ENCODE data around the gene MYO10.

Gene MYO10

DNA sequence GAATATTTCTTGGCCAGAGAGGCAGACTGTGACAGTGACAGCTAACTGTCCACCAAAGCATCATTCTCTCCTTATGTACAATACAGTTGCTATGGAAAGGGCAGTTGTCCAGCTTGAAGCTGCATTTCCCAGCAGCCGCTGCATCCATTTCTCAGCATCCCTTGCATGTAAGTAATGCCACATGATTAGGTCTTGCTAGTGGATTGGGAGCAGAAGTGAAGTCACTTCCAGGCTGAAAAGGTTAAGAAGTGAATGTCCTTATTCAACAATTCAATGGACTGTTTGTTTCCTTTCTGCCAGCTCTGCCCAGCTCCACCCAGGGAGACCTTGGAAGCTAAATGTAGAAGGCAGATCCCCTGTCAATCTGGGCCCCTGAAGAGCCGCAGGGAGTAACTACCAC lies 293.2 kb downstream of the MYO10 start:
- Histone ChIP-seq H3K79me2 (ENCODE audit: insufficient read depth, low read depth) (no peaks in the 10 kb centered on the region), H4K20me1 (ENCODE audit: insufficient read depth) (no peaks in the 10 kb centered on the region), H3K27me3 (ENCODE audit: insufficient read depth, low read depth) (no peaks in the 10 kb centered on the region), H3K4me2 (no peak overlapping the region), H2AFZ (ENCODE audit: low read depth) (no peak overlapping the region), H3K4me3 (IDR thresholded peaks at IDR 0.05; ENCODE audit: insufficient read depth, low read depth, low read length) (no peak overlapping the region), H3K36me3 (ENCODE audit: insufficient read depth) (no peaks in the 10 kb centered on the region), H3K27ac (no peak overlapping the region), H3K4me1 (ENCODE audit: low read depth, poor library complexity, severe bottlenecking) (no peaks in the 10 kb centered on the region), H3K9ac (no peak overlapping the region)
- TF ChIP-seq CTCF (conservative IDR thresholded peaks at IDR 0.05; ENCODE audit: low read depth, low read length) = no peak

DNA sequence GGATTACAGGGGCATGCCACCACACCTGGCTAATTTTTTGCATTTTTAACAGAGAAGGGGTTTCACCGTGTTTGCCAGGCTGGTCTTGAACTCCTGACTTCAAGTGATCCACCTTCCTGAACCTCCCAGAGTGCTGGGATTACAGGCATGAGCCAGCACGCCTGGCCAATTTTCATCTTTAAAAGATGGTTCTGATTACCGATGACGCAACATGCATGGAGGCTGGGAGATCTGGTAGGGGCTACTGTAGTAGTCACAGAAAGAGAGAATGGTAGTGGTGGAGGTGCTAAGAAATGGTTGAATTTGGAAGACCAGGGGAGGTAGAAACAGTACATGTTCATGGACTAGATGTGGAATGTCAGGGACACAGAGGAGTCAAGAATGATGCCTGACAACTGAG lies 296.9 kb downstream of the MYO10 start:
- Histone ChIP-seq H3K4me2 (no peak overlapping the region), H3K4me1 (ENCODE audit: low read depth, poor library complexity, severe bottlenecking) (no peaks in the 10 kb centered on the region), H3K79me2 (ENCODE audit: insufficient read depth, low read depth) (no peaks in the 10 kb centered on the region), H3K4me3 (IDR thresholded peaks at IDR 0.05; ENCODE audit: insufficient read depth, low read depth, low read length) (no peak overlapping the region), H3K27ac (no peak overlapping the region), H4K20me1 (ENCODE audit: insufficient read depth) (no peaks in the 10 kb centered on the region), H3K36me3 (ENCODE audit: insufficient read depth) (no peaks in the 10 kb centered on the region), H2AFZ (ENCODE audit: low read depth) (no peak overlapping the region), H3K9ac (no peak overlapping the region), H3K27me3 (ENCODE audit: insufficient read depth, low read depth) (no peaks in the 10 kb centered on the region)
- no peak for TF ChIP-seq CTCF (conservative IDR thresholded peaks at IDR 0.05; ENCODE audit: low read depth, low read length)

GRCh38 chr5:16628376-16628775 lies 307.7 kb downstream of the MYO10 start:
- H3K79me2 ChIP-seq (ENCODE audit: insufficient read depth, low read depth) = no peaks in the 10 kb centered on the region
- H3K4me3 ChIP-seq (IDR thresholded peaks at IDR 0.05; ENCODE audit: insufficient read depth, low read depth, low read length) = no peak overlapping the region
- no peak overlapping the region for H3K4me2 ChIP-seq
- H2AFZ ChIP-seq (ENCODE audit: low read depth) = no peak overlapping the region
- H3K36me3 ChIP-seq (ENCODE audit: insufficient read depth) = no peaks in the 10 kb centered on the region
- H3K27me3 ChIP-seq (ENCODE audit: insufficient read depth, low read depth) = no peaks in the 10 kb centered on the region
- no peaks in the 10 kb centered on the region for H4K20me1 ChIP-seq (ENCODE audit: insufficient read depth)
- no peak for TF ChIP-seq CTCF (conservative IDR thresholded peaks at IDR 0.05; ENCODE audit: low read depth, low read length)
- no peak overlapping the region for H3K27ac ChIP-seq
- no peak overlapping the region for H3K9ac ChIP-seq
- peaks cover 29% of the 10 kb centered on the region for H3K4me1 ChIP-seq (ENCODE audit: low read depth, poor library complexity, severe bottlenecking)

DNA sequence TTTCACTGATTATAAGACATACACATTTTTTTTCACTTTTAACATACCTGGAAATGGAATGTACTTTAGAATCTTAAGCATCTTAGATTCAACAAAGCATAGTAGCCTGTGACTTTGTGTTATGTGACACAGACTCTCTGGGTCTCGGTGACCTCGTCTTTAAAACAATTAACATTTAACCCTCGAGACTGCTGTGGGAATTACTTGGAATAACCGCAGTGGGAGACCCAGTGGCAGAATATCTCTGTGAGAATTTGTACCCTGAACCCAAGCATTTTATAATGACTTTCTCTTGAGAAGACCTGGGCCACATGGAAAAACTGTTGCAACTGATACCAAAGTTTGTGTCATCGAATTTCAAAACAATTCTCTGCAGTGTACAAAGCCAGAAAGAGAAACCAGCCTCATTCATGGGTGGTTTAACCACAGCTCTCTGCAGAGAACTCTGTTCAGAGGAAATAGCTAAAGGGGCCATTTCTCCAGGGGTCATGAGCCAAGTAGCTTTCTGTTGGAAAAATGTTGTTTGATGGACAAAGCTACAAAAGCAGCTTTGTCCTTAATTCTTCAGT lies 309.3 kb downstream of the MYO10 start:
- Histone ChIP-seq H2AFZ (ENCODE audit: low read depth) (no peak overlapping the region), H3K79me2 (ENCODE audit: insufficient read depth, low read depth) (no peaks in the 10 kb centered on the region), H3K4me1 (ENCODE audit: low read depth, poor library complexity, severe bottlenecking) (peaks cover 29% of the 10 kb centered on the region), H4K20me1 (ENCODE audit: insufficient read depth) (no peaks in the 10 kb centered on the region), H3K4me2 (peak overlapping the region; percentile 61), H3K27me3 (ENCODE audit: insufficient read depth, low read depth) (no peaks in the 10 kb centered on the region), H3K9ac (no peak overlapping the region), H3K27ac (peak overlapping the region; percentile 15; the same call in 1 of the 2 replicates), H3K4me3 (IDR thresholded peaks at IDR 0.05; ENCODE audit: insufficient read depth, low read depth, low read length) (no peak overlapping the region), H3K36me3 (ENCODE audit: insufficient read depth) (no peaks in the 10 kb centered on the region)
- TF ChIP-seq CTCF (conservative IDR thresholded peaks at IDR 0.05; ENCODE audit: low read depth, low read length) = no peak
